ENCODE data around the gene ZNF407.

ZNF407 gene

GRCh38 chr18:74708169-74708568 lies 110.5 kb downstream of the ZNF407 start:
- in situ Hi-C loops (cut with HindIII; ENCODE audit: low pct_unique_long_range_greater_than_20kb, low sequenced_read_pairs), result no loop called here
- DNase-seq (ENCODE audit: low read depth in 1 of 2, low spot score in 1 of 2), result no peak

DNA sequence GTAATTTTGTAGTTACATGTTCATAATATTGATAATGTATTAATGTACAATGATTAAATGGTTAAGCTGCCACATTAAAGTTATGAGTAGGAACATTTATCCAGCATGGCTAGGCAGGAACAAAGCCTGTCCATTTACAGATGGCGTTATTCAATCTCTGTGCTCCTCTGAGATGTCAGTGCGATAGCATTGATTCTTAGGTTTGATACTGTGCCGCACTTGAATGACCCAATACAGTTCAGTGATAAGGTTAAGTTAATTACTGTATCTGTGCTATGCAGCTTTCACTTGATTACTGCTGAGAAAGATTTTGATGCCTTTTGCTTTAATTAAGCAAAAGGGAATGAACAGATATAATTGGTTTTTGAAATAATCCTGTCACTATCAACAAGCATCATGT lies 111.8 kb downstream of the ZNF407 start:
- in situ Hi-C loops (cut with HindIII; ENCODE audit: low pct_unique_long_range_greater_than_20kb, low sequenced_read_pairs), result no loop called here
- DNase-seq (ENCODE audit: low read depth in 1 of 2, low spot score in 1 of 2), result no peak
- TF ChIP-seq JUND (IDR thresholded peaks at IDR 0.05; ENCODE audit: low read depth), result no peak

More at GRCh38 chr18:74708169-74708568, 110.5 kb downstream of the ZNF407 start:
- TF ChIP-seq JUND (IDR thresholded peaks at IDR 0.05; ENCODE audit: low read depth), result no peak

- no peak for TF ChIP-seq JUND (IDR thresholded peaks at IDR 0.05; ENCODE audit: low read depth)
- no peak for DNase-seq (ENCODE audit: low read depth in 1 of 2, low spot score in 1 of 2)
- in situ Hi-C loops (cut with HindIII; ENCODE audit: low pct_unique_long_range_greater_than_20kb, low sequenced_read_pairs), result no loop called here
Observed at GRCh38 chr18:74714120-74714519, 116.5 kb downstream of the ZNF407 start.

DNA sequence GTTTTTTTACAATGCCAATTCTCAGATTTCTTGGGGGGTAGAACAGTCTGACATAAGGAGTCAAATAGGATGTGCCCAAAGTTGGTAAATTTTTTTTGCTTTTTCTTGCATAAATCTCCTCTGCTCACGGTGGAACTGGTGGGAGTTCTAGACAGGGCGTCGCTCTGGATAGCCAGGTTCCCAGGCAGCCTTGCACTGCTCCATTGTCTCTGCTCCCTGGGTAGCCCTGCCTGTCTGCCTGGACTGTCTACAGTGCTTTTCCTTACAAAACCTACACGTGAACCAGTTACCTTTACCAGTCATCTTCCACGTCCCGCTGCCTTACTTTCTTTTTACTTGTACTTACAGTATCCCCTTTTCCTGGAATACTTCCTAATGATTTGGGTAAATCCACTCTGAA lies 117.1 kb downstream of the ZNF407 start:
- in situ Hi-C loops (cut with HindIII; ENCODE audit: low pct_unique_long_range_greater_than_20kb, low sequenced_read_pairs), result no loop called here
- DNase-seq (ENCODE audit: low read depth in 1 of 2, low spot score in 1 of 2), result no peak
- TF ChIP-seq JUND (IDR thresholded peaks at IDR 0.05; ENCODE audit: low read depth), result no peak

GRCh38 chr18:74715306-74715705 lies 117.6 kb downstream of the ZNF407 start:
- DNase-seq (ENCODE audit: low read depth in 1 of 2, low spot score in 1 of 2), result no peak
- no peak for TF ChIP-seq JUND (IDR thresholded peaks at IDR 0.05; ENCODE audit: low read depth)
- in situ Hi-C loops (cut with HindIII; ENCODE audit: low pct_unique_long_range_greater_than_20kb, low sequenced_read_pairs), result no loop called here

DNA sequence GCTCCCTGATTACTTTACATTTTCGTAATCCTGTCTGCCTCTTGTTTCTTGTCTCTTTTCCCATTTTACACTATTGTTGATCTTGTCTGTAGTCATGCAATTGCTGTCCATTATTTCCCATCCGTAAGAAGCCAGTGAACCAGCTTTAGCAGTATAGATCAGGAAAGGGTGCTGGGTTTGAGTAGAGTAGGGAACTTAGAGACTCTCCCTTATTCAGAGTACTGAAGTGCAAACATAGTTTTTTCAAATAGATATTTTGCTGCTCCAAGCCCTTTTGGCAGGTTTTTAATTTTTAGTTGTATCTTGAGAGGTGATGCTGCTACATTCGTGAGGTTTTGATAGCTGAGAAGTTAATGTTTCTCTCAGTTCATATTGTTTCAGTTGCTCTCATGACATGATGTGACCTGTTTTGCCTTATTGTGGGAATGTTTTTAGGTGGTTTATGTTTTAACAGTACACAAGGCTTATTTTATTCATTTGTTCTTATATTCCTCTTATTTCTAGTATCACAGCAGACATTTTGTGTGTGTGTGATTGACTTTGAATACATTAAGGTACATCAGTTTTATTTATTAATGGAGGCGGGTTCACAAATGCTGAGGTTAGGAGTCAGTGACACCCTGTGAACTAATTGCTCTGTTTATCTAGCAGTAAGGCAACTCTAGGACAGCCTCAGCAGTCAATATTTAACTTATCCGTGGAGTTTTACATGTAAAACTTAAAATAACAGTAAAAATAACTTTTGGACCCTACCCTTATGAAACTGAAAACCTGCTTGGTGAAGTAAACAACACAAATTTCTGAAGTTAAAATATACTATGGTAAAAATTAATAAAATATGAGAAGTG lies 118.4 kb downstream of the ZNF407 start:
- TF ChIP-seq JUND (IDR thresholded peaks at IDR 0.05; ENCODE audit: low read depth), result no peak
- no peak for DNase-seq (ENCODE audit: low read depth in 1 of 2, low spot score in 1 of 2)
- in situ Hi-C loops (cut with HindIII; ENCODE audit: low pct_unique_long_range_greater_than_20kb, low sequenced_read_pairs), result no loop called here

DNA sequence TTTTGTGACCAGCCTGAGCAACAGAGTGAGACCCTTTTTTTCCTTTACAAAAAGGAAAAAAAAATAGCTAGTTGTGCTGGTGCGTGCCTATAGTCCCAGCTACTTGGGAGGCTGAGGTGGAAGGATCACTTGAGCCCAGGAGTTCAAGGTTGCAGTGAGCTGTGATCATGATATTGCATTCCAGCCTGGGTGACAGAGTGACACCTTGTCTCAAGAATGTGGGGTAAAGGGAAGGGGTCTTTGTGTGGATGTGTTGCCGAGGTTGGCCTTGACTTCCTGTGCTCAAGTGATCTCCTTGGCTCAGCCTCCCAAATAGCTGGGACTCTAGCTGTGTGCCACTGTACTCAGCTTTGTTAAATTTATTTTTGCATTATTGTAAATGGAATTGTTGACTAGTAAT lies 120.6 kb downstream of the ZNF407 start:
- in situ Hi-C loops (cut with HindIII; ENCODE audit: low pct_unique_long_range_greater_than_20kb, low sequenced_read_pairs), result no loop called here
- TF ChIP-seq JUND (IDR thresholded peaks at IDR 0.05; ENCODE audit: low read depth), result no peak
- DNase-seq (ENCODE audit: low read depth in 1 of 2, low spot score in 1 of 2), result no peak

DNA sequence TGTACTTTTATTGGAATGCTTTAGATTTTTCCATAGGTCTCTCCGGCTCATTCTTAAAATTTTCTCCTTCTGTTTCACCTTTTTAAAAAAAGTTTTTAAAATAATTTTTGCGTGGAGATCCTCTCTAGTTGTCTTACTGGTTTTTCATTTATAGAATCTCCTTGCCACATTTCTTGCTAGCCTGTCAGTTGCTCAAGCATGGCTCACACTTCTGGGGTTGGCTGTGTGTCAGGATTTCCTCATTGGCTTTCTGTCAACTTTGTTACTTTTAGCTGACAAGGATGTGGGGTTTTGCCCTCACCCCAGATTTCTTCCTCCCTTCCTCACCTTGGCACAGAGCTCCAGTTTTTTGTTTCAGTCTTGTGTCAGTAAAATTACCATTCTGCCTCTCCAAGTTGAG lies 124.6 kb downstream of the ZNF407 start:
- DNase-seq (ENCODE audit: low read depth in 1 of 2, low spot score in 1 of 2), result peak in 1 of 2 experiments; percentile 2
- no peak for TF ChIP-seq JUND (IDR thresholded peaks at IDR 0.05; ENCODE audit: low read depth)
- in situ Hi-C loops (cut with HindIII; ENCODE audit: low pct_unique_long_range_greater_than_20kb, low sequenced_read_pairs), result no loop called here

DNA sequence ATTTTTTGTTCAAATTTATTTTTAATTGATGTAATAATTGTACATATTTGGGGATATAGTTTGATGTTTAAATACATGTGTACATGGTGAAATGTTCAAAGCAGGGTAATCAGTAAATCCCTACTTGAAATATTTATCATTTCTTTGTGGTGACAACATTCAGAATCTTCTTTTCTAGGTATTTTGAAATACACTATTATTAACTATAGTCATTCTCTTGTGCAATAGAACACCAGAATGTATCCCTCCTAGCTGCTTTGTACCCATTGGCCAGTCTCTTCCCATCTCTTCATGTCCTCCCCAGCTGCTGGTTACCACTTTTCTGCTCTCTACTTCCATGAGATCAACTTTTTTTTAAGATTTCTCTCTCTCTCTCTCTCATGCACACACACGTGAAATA lies 126.5 kb downstream of the ZNF407 start:
- in situ Hi-C loops (cut with HindIII; ENCODE audit: low pct_unique_long_range_greater_than_20kb, low sequenced_read_pairs), result no loop called here
- no peak for DNase-seq (ENCODE audit: low read depth in 1 of 2, low spot score in 1 of 2)
- TF ChIP-seq JUND (IDR thresholded peaks at IDR 0.05; ENCODE audit: low read depth), result no peak

DNA sequence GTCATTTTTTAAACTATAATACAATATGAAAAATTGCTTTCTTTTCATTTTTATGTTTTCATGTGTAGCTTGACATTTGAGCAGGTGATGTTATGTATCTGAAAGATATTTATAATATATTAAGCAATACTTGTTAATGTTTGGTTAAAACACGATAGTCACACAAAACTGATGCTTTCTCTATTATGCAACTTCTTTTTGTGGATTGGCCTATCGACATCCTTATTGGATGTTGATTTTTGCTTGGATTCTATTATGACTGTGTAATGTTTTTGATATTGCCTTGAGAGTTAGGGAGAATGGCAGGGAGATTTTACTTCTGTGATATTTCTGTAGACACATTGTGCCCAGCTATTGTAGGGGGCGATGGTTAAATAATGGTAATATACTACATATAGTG lies 128.0 kb downstream of the ZNF407 start:
- no peak for DNase-seq (ENCODE audit: low read depth in 1 of 2, low spot score in 1 of 2)
- in situ Hi-C loops (cut with HindIII; ENCODE audit: low pct_unique_long_range_greater_than_20kb, low sequenced_read_pairs), result no loop called here
- no peak for TF ChIP-seq JUND (IDR thresholded peaks at IDR 0.05; ENCODE audit: low read depth)

GRCh38 chr18:74728586-74728985 lies 130.9 kb downstream of the ZNF407 start:
- in situ Hi-C loops (cut with HindIII; ENCODE audit: low pct_unique_long_range_greater_than_20kb, low sequenced_read_pairs), result no loop called here

DNA sequence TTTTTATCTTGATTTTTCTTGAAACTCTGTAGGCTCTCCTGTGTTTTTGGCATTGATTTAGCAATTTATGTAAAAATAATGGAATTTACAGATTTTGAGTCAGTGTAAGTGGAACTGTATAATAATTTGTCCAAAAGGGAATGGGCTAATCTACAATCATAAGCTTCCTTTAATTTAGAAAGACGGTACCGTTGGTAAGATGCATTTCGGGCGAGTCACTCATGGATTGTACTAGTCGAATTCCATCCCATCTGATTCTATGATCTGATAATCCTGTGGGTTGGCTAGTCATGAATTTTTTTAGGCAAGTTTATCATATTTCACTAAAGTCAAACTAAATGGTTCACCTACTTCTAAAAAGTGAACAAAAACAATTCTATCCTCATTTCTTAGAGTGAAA lies 133.4 kb downstream of the ZNF407 start:
- no peak for TF ChIP-seq JUND (IDR thresholded peaks at IDR 0.05; ENCODE audit: low read depth)
- DNase-seq (ENCODE audit: low read depth in 1 of 2, low spot score in 1 of 2), result no peak
- in situ Hi-C loops (cut with HindIII; ENCODE audit: low pct_unique_long_range_greater_than_20kb, low sequenced_read_pairs), result no loop called here

More at GRCh38 chr18:74728586-74728985, 130.9 kb downstream of the ZNF407 start:
- no peak for DNase-seq (ENCODE audit: low read depth in 1 of 2, low spot score in 1 of 2)
- no peak for TF ChIP-seq JUND (IDR thresholded peaks at IDR 0.05; ENCODE audit: low read depth)

DNA sequence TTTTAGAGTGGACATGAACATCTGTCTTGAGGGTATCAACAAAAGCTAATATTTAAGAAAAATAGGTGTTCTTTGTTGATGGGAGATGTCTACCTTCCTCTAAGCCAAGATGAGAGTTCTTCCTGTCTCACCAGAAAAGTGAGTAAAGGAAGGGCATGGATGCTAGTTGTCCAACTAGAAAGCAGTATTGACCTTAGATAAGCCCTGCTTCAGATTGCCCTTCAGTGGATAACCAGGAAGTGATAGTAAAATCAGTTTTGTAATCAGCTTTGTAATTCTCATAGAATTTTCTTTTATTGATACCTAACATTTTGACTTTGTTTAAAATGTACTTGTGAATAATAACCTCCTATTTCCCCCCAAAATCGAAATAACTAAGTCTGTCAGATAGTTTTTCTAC lies 134.7 kb downstream of the ZNF407 start:
- in situ Hi-C loops (cut with HindIII; ENCODE audit: low pct_unique_long_range_greater_than_20kb, low sequenced_read_pairs), result no loop called here
- DNase-seq (ENCODE audit: low read depth in 1 of 2, low spot score in 1 of 2), result no peak
- TF ChIP-seq JUND (IDR thresholded peaks at IDR 0.05; ENCODE audit: low read depth), result no peak

- TF ChIP-seq JUND (IDR thresholded peaks at IDR 0.05; ENCODE audit: low read depth), result no peak
- no peak for DNase-seq (ENCODE audit: low read depth in 1 of 2, low spot score in 1 of 2)
- in situ Hi-C loops (cut with HindIII; ENCODE audit: low pct_unique_long_range_greater_than_20kb, low sequenced_read_pairs), result no loop called here
Observed at GRCh38 chr18:74733598-74733997, 135.9 kb downstream of the ZNF407 start.
